Esophagus muscularis mucosa (tissue), 4 donors: ENCODE results near the gene RHBDL1. TPM values are rescaled to one million over a fixed set of nuclear protein-coding genes. Genes with fewer than 3 reads are reported as not detected.
A peak's percentile ranks its signal among the peaks of the same experiment; 100 is the strongest.

ENCODE experiments used
- DNase-seq: peaks from one replicate; pipeline ENCODE4 v3.0.0-alpha.2; 2017; ENCODE audit errors: extremely low spot score
- H3K27ac ChIP-seq, 4 donors: fragments of 200-600 bp; sonication (generic); replicated peaks in 1 of 4; 1 replicate in 3 of 4; 2 replicates in 1 of 4; pipeline ENCODE4 v1.5.1; 2016 to 2019; ENCODE audit warnings: mild to moderate bottlenecking in 1 of 4
- H3K27me3 ChIP-seq, 4 donors: fragments of 200-600 bp; sonication (generic); one replicate each; pipeline versions ENCODE4 v1.5.1 to v1.6.0; 2016 to 2019
- H3K36me3 ChIP-seq, 4 donors: fragments of 200-600 bp; sonication (generic); one replicate each; pipeline ENCODE4 v1.5.1; 2016 to 2019
- H3K4me1 ChIP-seq, 4 donors: fragments of 200-600 bp; sonication (generic); one replicate each; pipeline ENCODE4 v1.5.1; 2016 to 2019
- H3K4me3 ChIP-seq, 4 donors: fragments of 200-600 bp; sonication (generic); 1 replicate in 2 of 4; 2 replicates in 2 of 4; pipeline ENCODE4 v1.5.1; 2016 to 2019; ENCODE audit warnings: mild to moderate bottlenecking in 4 of 4, moderate library complexity in 1 of 4
- H3K9me3 ChIP-seq, 4 donors: fragments of 200-600 bp; sonication (generic); 1 replicate in 3 of 4; 2 replicates in 1 of 4; pipeline ENCODE4 v1.5.1; 2016 to 2019
- CTCF ChIP-seq, 3 experiments: fragments of 200-600 bp in 2 of 3; fragments of 450-650 bp in 1 of 3; sonication (generic) in 2 of 3; IDR thresholded peaks; one replicate each; pipeline ENCODE4 v1.5.1; 2017 to 2019; ENCODE audit warnings: antibody characterized with exemption in 3 of 3, mild to moderate bottlenecking in 2 of 3, moderate library complexity in 1 of 3
- EP300 ChIP-seq: sonication (generic); formaldehyde crosslinking; IDR thresholded peaks from one replicate; pipeline ENCODE4 v1.6.1; 2017; ENCODE audit warnings: antibody characterized with exemption
- POLR2A ChIP-seq: fragments of 450-650 bp; IDR thresholded peaks from one replicate; pipeline ENCODE4 v1.6.1; 2017; ENCODE audit warnings: antibody characterized with exemption, moderate library complexity, mild to moderate bottlenecking, low read depth
- POLR2AphosphoS5 ChIP-seq, 2 donors: sonication (generic); formaldehyde crosslinking; IDR thresholded peaks; one replicate each; pipeline ENCODE4 v1.6.1; 2017; ENCODE audit warnings: antibody characterized with exemption in 2 of 2
- WGBS: methylation state at CpG from one replicate; pipeline ENCODE4 v1.1.5; 2018; 5-methylcytosine and 5-hydroxymethylcytosine counted together
- intact Hi-C: fragments of 100-400 bp; cut with DNase I; formaldehyde crosslinking; loops from one replicate; pipeline ENCODE4 v1.15.1; 2023
- total RNA-seq, 4 donors: library from RNA; depleted of rRNA; stranded (reverse); fragments of >200 nt; gene quantifications; one replicate each; pipeline versions ENCODE4 v1.1.0 to v1.2.1, GENCODE V29; 2016

RHBDL1 gene
- total RNA-seq, 4 donors from 2014 or later, result 0.17 to 2.0 (median 0.66) TPM

GRCh38 chr16:704047-704446, 28.6 kb downstream of the RHBDL1 start:
- Histone ChIP-seq H3K27ac (no peak overlapping the region), H3K27me3 (peaks cover 0 to 99% (median 80%) of the 10 kb centered on the region in 4 donors), H3K4me1 (peaks cover 5 to 40% (median 24%) of the 10 kb centered on the region in 4 donors), H3K4me3 (no peak overlapping the region), H3K36me3 (no peaks in the 10 kb centered on the region), H3K9me3 (no peaks in the 10 kb centered on the region)
- TF ChIP-seq EP300 (no peak), POLR2A (no peak), CTCF (IDR thresholded peaks at IDR 0.05) (no peak), POLR2AphosphoS5 (IDR thresholded peaks at IDR 0.05) (no peak)
- no peak for DNase-seq
- WGBS, result 83% methylated on average over 1 of the region's 7 CpGs
- intact Hi-C loops, result no loop called here

GRCh38 chr16:704552-705380, 29.3 kb downstream of the RHBDL1 start:
- H3K4me3 ChIP-seq, result no peak overlapping the region
- H3K27me3 ChIP-seq, result peaks cover 0 to 99% (median 86%) of the 10 kb centered on the region in 4 donors
- intact Hi-C loops, result no loop called here

GRCh38 chr16:705431-706188, 30.1 kb downstream of the RHBDL1 start, which contains the start of gene FBXL16:
Gene FBXL16, minus strand, starts transcription at chr16:705801. Its CDS starts 8,396 bp downstream, at chr16:697405.
- Histone ChIP-seq H3K27ac (no peak within 1 kb of the TSS), H3K4me1 (peaks cover 9 to 43% (median 30%) of the 10 kb centered on the region in 4 donors), H3K9me3 (no peaks in the 10 kb centered on the region), H3K4me3 (peak within 1 kb of the TSS in 2 of 4 donors; percentile 24 to 42), H3K36me3 (no peaks in the 10 kb centered on the region), H3K27me3 (peaks cover 0 to 99% (median 88%) of the 10 kb centered on the region in 4 donors)
- DNase-seq, result no peak
- no CpG with 5 or more reads among the region's 115 CpGs for WGBS
- intact Hi-C loops, result no loop called here
- TF ChIP-seq POLR2A (no peak), CTCF (IDR thresholded peaks at IDR 0.05) (no peak), POLR2AphosphoS5 (IDR thresholded peaks at IDR 0.05) (no peak), EP300 (no peak)

More at GRCh38 chr16:704552-705380, 29.3 kb downstream of the RHBDL1 start:
- no peak for TF ChIP-seq POLR2AphosphoS5 (IDR thresholded peaks at IDR 0.05)
- TF ChIP-seq CTCF (IDR thresholded peaks at IDR 0.05), result no peak
- TF ChIP-seq EP300, result no peak
- TF ChIP-seq POLR2A, result no peak
- no peaks in the 10 kb centered on the region for H3K9me3 ChIP-seq
- WGBS, result 20% methylated on average over 3 of the region's 50 CpGs
- H3K27ac ChIP-seq, result no peak overlapping the region
- H3K36me3 ChIP-seq, result no peaks in the 10 kb centered on the region
- peaks cover 5 to 44% (median 27%) of the 10 kb centered on the region in 4 donors for H3K4me1 ChIP-seq
- DNase-seq, result no peak

GRCh38 chr16:706189-707061, 31.0 kb downstream of the RHBDL1 start:
- Histone ChIP-seq H3K36me3 (no peaks in the 10 kb centered on the region), H3K9me3 (no peaks in the 10 kb centered on the region), H3K4me1 (peaks cover 9 to 38% (median 28%) of the 10 kb centered on the region in 4 donors), H3K4me3 (peak overlapping the region in 2 of 4 donors; percentile 24 to 42), H3K27ac (no peak overlapping the region), H3K27me3 (peaks cover 0 to 99% (median 89%) of the 10 kb centered on the region in 4 donors)
- TF ChIP-seq POLR2A, result no peak
- no peak for TF ChIP-seq EP300
- TF ChIP-seq CTCF (IDR thresholded peaks at IDR 0.05), result no peak
- TF ChIP-seq POLR2AphosphoS5 (IDR thresholded peaks at IDR 0.05), result no peak
- WGBS, result 6% methylated on average over 25 of the region's 49 CpGs
- DNase-seq, result no peak
- intact Hi-C loops, result no loop called here
